NCI-H1105 treated with DMSO at 0.1 percent for 48 hours (cell line): ENCODE results near the gene SLC35B1.
"Not testable (repeated sequence)": the region's sequence is repeated elsewhere in the genome, so short reads cannot be mapped to it uniquely, and the experiment has no call there.

Experiments
- DNase-seq: peaks from one replicate; lab custom pipeline; 2025; lab: John Stamatoyannopoulos, UW

The SLC35B1 gene

GRCh38 chr17:49734515-49735490 lies 27.0 kb upstream of the SLC35B1 start:
- DNase-seq, result no peak

- no peak for DNase-seq
These were observed 23.7 kb upstream of the SLC35B1 start for GRCh38 chr17:49731435-49731831.

GRCh38 chr17:49730785-49731434 lies 23.1 kb upstream of the SLC35B1 start:
- no peak for DNase-seq

- no peak for DNase-seq
These were observed 22.5 kb upstream of the SLC35B1 start for GRCh38 chr17:49730078-49730784.

GRCh38 chr17:49729069-49729468 lies 21.3 kb upstream of the SLC35B1 start:
- no peak for DNase-seq

- DNase-seq, result no peak
These were observed 20.7 kb upstream of the SLC35B1 start for GRCh38 chr17:49728425-49728824.

GRCh38 chr17:49727380-49727779 lies 19.6 kb upstream of the SLC35B1 start:
- no peak for DNase-seq

GRCh38 chr17:49725452-49726130 lies 17.8 kb upstream of the SLC35B1 start:
- no peak for DNase-seq

- DNase-seq, result not testable (repeated sequence)
These were observed 16.8 kb upstream of the SLC35B1 start for GRCh38 chr17:49724552-49724951.

- no peak for DNase-seq
These were observed 15.7 kb upstream of the SLC35B1 start for GRCh38 chr17:49723423-49723822.

- DNase-seq, result no peak
These were observed 14.3 kb upstream of the SLC35B1 start for GRCh38 chr17:49722066-49722465.

- no peak for DNase-seq
These were observed 9.7 kb upstream of the SLC35B1 start for GRCh38 chr17:49717371-49717861.

- DNase-seq, result no peak
These were observed 9.1 kb upstream of the SLC35B1 start for GRCh38 chr17:49716668-49717364.

- DNase-seq, result no peak
These were observed 8.0 kb upstream of the SLC35B1 start for GRCh38 chr17:49715717-49716279.

- no peak for DNase-seq
These were observed 7.5 kb upstream of the SLC35B1 start for GRCh38 chr17:49715216-49715615.

- DNase-seq, result no peak
These were observed 885 bp upstream of the SLC35B1 start for GRCh38 chr17:49708515-49709183.

- DNase-seq, result no peak
These were observed 537 bp downstream of the SLC35B1 start for GRCh38 chr17:49707246-49707607.

- DNase-seq, result no peak
These were observed 2.5 kb downstream of the SLC35B1 start for GRCh38 chr17:49705254-49705653.

GRCh38 chr17:49703557-49704277 lies 4.0 kb downstream of the SLC35B1 start:
- DNase-seq, result no peak

- DNase-seq, result no peak
These were observed 6.8 kb downstream of the SLC35B1 start for GRCh38 chr17:49700960-49701359.
